Naive thymus-derived CD4-positive, alpha-beta T cell (primary cell): ENCODE data around the gene TEKTIP1. TPM values are rescaled to one million over a fixed set of nuclear protein-coding genes. Genes with fewer than 3 reads are reported as not detected.

Experiments
- ATAC-seq: fragments of 150-1000 bp; cut with Tn5 transposase; 2 replicates; pipeline ENCODE4 v1.10.0; 2021; ENCODE audit warnings: mild to moderate bottlenecking, moderate library complexity
- CTCF ChIA-PET: fragments of 350-600 bp; sonication (Branson Sonifier 250); formaldehyde crosslinking; loops from one replicate; lab custom pipeline; 2021; ENCODE audit warnings: antibody characterized with exemption; lab: Charles Lee
- POLR2A ChIA-PET: fragments of 350-600 bp; sonication (Branson Sonifier 250); formaldehyde crosslinking; loops from one replicate; lab custom pipeline; 2021; ENCODE audit warnings: antibody characterized with exemption, inconsistent platforms; lab: Charles Lee
- DNase-seq, 9 donors: peaks; one replicate each; pipeline versions ENCODE4 v3.0.0 to v3.0.0-alpha.2; 2020 to 2022; ENCODE audit warnings: mixed read lengths in 1 of 9
- H3K27ac ChIP-seq: one replicate; pipeline ENCODE4 v1.7.0; 2013; ENCODE audit warnings: mild to moderate bottlenecking, low read depth, low read length, moderate library complexity
- H3K27me3 ChIP-seq, 2 donors: one replicate each; pipeline ENCODE4 v1.7.0; 2013; ENCODE audit warnings: low read length in 2 of 2, mild to moderate bottlenecking in 2 of 2, moderate library complexity in 2 of 2; ENCODE audit not compliant: control insufficient read depth in 2 of 2, insufficient read depth in 2 of 2
- H3K36me3 ChIP-seq, 3 experiments: 1 replicate in 2 of 3; 2 replicates in 1 of 3; pipeline ENCODE4 v1.7.0; 2013; ENCODE audit warnings: low read length in 3 of 3, mild to moderate bottlenecking in 3 of 3, moderate library complexity in 1 of 3; ENCODE audit not compliant: insufficient read depth in 3 of 3, control insufficient read depth in 2 of 3
- H3K4me1 ChIP-seq, 2 donors: one replicate each; pipeline ENCODE4 v1.7.0; 2013; ENCODE audit warnings: low read length in 2 of 2, mild to moderate bottlenecking in 2 of 2, moderate library complexity in 1 of 2; ENCODE audit not compliant: control insufficient read depth in 2 of 2, insufficient read depth in 2 of 2
- H3K4me3 ChIP-seq: 2 replicates; pipeline ENCODE4 v1.7.0; 2013; ENCODE audit warnings: mild to moderate bottlenecking, low read length
- H3K9me3 ChIP-seq, 3 experiments: 1 replicate in 2 of 3; 2 replicates in 1 of 3; pipeline ENCODE4 v1.7.0; 2013; ENCODE audit warnings: low read length in 3 of 3; ENCODE audit not compliant: control insufficient read depth in 2 of 3
- H3K27ac Mint-ChIP-seq, 9 donors: one replicate each; pipeline ENCODE4 v1.8.0; 2020 to 2022; ENCODE audit warnings: mixed read lengths in 9 of 9, mild to moderate bottlenecking in 8 of 9, moderate library complexity in 5 of 9, inconsistent platforms in 2 of 9
- H3K27me3 Mint-ChIP-seq, 5 donors: one replicate each; pipeline ENCODE4 v1.8.0; 2021 to 2022; ENCODE audit warnings: mixed read lengths in 5 of 5, mild to moderate bottlenecking in 1 of 5
- H3K36me3 Mint-ChIP-seq, 5 donors: one replicate each; pipeline ENCODE4 v1.8.0; 2020 to 2022; ENCODE audit warnings: mixed read lengths in 5 of 5, mild to moderate bottlenecking in 3 of 5, inconsistent platforms in 1 of 5
- H3K4me1 Mint-ChIP-seq, 7 donors: one replicate each; pipeline ENCODE4 v1.8.0; 2020 to 2022; ENCODE audit warnings: mixed read lengths in 7 of 7, mild to moderate bottlenecking in 3 of 7, inconsistent platforms in 1 of 7
- H3K4me3 Mint-ChIP-seq, 10 donors: one replicate each; pipeline ENCODE4 v1.8.0; 2020 to 2022; ENCODE audit warnings: mild to moderate bottlenecking in 10 of 10, mixed read lengths in 10 of 10, moderate library complexity in 6 of 10, inconsistent platforms in 2 of 10
- H3K9me3 Mint-ChIP-seq, 11 donors: one replicate each; pipeline ENCODE4 v1.8.0; 2020 to 2022; ENCODE audit warnings: mixed read lengths in 11 of 11, mild to moderate bottlenecking in 4 of 11, inconsistent platforms in 1 of 11, moderate library complexity in 1 of 11
- intact Hi-C, 2 donors: fragments of 100-400 bp; cut with micrococcal nuclease; formaldehyde crosslinking; loops; one replicate each; pipeline ENCODE4 v1.15.1; 2023
- polyA plus RNA-seq, 2 donors: library from polyadenylated mRNA; unstranded; fragments of 300-500 nt; fragmentation: Illumina TruSeq; gene quantifications; one replicate each; pipeline ENCODE4 v1.2.3, GENCODE V29; 2021
- total RNA-seq, 6 experiments: library from RNA in 5 of 6; stranded (reverse) in 5 of 6; gene quantifications; 1 replicate in 5 of 6; 2 replicates in 1 of 6; pipeline ENCODE4 v1.2.3 and lab custom pipeline; 2021 to 2026

The TEKTIP1 gene
- total and polyA plus RNA-seq, 7 experiments from 2014 or later, result 5.6 to 11.5 (median 10.6) TPM; not detected in 2

DNA sequence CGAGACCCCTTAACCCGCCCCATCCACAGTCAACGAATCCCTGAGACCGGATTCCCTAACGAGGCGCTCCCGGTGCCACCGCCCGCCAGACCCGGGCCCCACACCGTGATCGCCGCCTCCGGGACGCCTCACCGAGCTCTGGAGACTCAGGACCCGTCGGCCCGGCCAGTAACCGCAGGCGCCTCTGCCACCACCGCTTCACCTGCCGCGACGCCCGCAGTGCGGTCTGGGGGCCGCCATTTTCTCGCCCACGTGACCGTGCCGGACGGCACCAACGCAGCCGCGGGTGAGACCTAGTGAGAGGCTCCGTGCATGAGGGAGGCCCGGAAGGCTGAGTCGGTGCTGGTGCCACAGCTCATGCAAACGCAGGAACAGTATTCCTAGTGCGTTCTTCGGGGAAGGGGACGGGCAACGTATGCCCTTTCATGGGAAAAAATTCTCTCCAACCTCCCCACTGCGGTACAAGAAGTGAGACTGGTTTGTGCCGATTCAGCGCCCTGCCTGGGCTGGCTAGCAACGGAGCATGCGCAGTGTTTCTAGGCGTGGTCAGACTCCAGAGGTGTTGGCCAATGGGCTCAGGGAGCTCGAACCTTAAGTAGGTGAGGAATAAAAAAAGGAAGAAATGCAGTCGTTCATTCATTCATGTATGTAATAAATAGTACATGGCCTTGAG, 38.4 kb upstream of the TEKTIP1 start, which contains the start of gene DOHH:
TSS of gene DOHH (minus strand) at position 246 of the 673 bp plus-strand sequence. CDS start 3,860 bp downstream, outside the sequence.
- DNase-seq (peak; percentile 81 to 97 (median 94)), ATAC-seq (peak; percentile 94)
- Histone ChIP-seq H3K27ac (peak within 1 kb of the TSS; percentile 82), H3K36me3 (peaks cover 0 to 26% (median 4%) of the 10 kb centered on the region in 3 experiments), H3K4me3 (peak within 1 kb of the TSS; percentile 72), H3K27me3 (no peaks in the 10 kb centered on the region), H3K9me3 (no peaks in the 10 kb centered on the region), H3K4me1 (peaks cover 12 to 25% of the 10 kb centered on the region in 2 donors)
- Mint-ChIP-seq H3K36me3 (peaks cover 0 to 18% (median 7%) of the 10 kb centered on the region in 5 donors), H3K9me3 (peaks cover 0 to 4% (median 0%) of the 10 kb centered on the region in 11 donors), H3K4me3 (peak within 1 kb of the TSS; percentile 81 to 96 (median 93)), H3K27ac (peak within 1 kb of the TSS; percentile 91 to 98 (median 96)), H3K27me3 (peaks cover 0 to 5% (median 0%) of the 10 kb centered on the region in 5 donors), H3K4me1 (peaks cover 13 to 41% (median 31%) of the 10 kb centered on the region in 7 donors)
- ChIA-PET POLR2A (interaction anchor here (0.6 to 1.9 kb wide), 5 partner anchors 21 to 485 kb away, joined by 3 to 5 read pairs (median 4); partner anchors contain the start of gene EEF2), CTCF (interaction anchor here (0.6 to 1.2 kb wide), 3 partner anchors 15 to 56 kb away, joined by 3 to 4 read pairs (median 3); no protein-coding TSS in a partner anchor)
- intact Hi-C loops, result loop anchor here in 1 of 2 donors (1.0 to 10.0 kb wide), 4 partner anchors 315 to 902 kb away; partner anchors contain the start of genes CHAF1A, EEF2, NCLN and SGTA

DNA sequence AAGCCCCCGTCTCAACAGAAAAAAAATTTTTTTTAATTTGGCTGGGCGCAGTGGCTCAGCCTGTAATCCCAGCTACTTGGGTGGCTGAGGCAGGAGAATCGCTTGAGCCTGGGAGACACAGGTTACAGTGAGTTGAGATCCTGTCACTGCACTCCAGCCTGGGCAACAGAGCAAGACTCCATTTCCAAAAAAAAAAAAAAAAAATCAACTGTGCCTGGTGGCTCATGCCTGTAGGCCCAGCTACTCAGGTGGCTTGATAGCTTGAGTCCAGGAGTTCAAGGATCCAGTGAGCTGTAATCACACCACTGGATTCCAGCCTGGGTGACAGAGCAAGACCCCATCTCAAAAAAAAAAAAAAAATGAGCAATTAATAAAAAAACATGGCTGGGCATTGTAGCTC, 37.2 kb upstream of the TEKTIP1 start:
- peaks cover 0 to 7% (median 0%) of the 10 kb centered on the region in 5 donors for H3K27me3 Mint-ChIP-seq
- Histone ChIP-seq H3K27me3 (no peaks in the 10 kb centered on the region), H3K36me3 (peaks cover 0 to 19% (median 0%) of the 10 kb centered on the region in 3 experiments), H3K9me3 (no peaks in the 10 kb centered on the region), H3K4me1 (peaks cover 13 to 25% of the 10 kb centered on the region in 2 donors), H3K27ac (no peak overlapping the region), H3K4me3 (no peak overlapping the region)
- H3K4me3 Mint-ChIP-seq, result no peak overlapping the region
- DNase-seq, result no peak
- POLR2A ChIA-PET, result interaction anchor here (0.6 to 1.9 kb wide), 6 partner anchors 29 to 441 kb away, joined by 3 to 5 read pairs (median 4); no protein-coding TSS in a partner anchor
- CTCF ChIA-PET, result interaction anchor here (0.6 to 0.8 kb wide), 5 partner anchors 17 to 350 kb away, joined by 3 to 7 read pairs (median 3); no protein-coding TSS in a partner anchor
- peaks cover 0 to 18% (median 3%) of the 10 kb centered on the region in 5 donors for H3K36me3 Mint-ChIP-seq
- no peak for ATAC-seq
- H3K4me1 Mint-ChIP-seq, result peaks cover 13 to 46% (median 36%) of the 10 kb centered on the region in 7 donors
- intact Hi-C loops, result loop anchor here in 1 of 2 donors (2.0 to 10.0 kb wide), 3 partner anchors 483 to 901 kb away; partner anchors contain the start of genes CHAF1A, EEF2, SGTA and THOP1
- H3K27ac Mint-ChIP-seq, result no peak overlapping the region
- peaks cover 0 to 4% (median 0%) of the 10 kb centered on the region in 11 donors for H3K9me3 Mint-ChIP-seq

DNA sequence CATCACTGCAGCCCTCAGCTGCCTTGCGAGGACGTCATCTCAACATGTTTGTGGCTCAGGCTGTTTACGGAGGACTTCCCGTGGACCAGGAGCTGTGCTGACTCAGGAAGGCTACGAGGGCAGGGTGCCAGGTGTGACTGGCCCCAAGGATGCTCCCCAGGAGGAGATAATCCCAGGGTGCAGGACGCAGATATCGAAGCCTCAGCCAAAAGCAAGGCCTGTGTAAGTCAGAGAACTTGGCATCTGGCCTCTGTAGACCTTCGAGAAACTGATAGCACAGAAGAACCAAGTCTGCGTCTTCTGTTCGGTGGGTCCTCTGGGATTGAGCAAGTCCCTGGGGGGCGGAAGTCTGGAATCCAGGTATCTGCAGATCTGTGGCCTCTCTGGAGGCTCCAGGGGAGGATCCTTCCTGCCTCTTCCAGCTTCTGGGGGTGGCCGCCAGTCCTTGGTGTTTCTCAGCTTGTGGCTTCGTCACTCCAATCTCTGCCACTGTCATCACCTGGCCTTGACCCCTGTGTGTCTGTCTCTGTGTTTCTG, 35.9 kb upstream of the TEKTIP1 start:
- Histone ChIP-seq H3K27me3 (no peaks in the 10 kb centered on the region), H3K36me3 (peaks cover 0 to 12% (median 0%) of the 10 kb centered on the region in 3 experiments), H3K4me1 (peaks cover 20 to 33% of the 10 kb centered on the region in 2 donors), H3K9me3 (no peaks in the 10 kb centered on the region), H3K27ac (no peak overlapping the region), H3K4me3 (no peak overlapping the region)
- POLR2A ChIA-PET, result interaction anchor here (0.6 to 2.6 kb wide), 2 partner anchors 9 to 565 kb away, joined by 3 to 10 read pairs; no protein-coding TSS in a partner anchor
- H3K36me3 Mint-ChIP-seq, result peaks cover 0 to 16% (median under 1%) of the 10 kb centered on the region in 5 donors
- H3K4me1 Mint-ChIP-seq, result peaks cover 22 to 48% (median 36%) of the 10 kb centered on the region in 7 donors
- intact Hi-C loops, result loop anchor here in 1 of 2 donors (10.0 kb wide), 2 partner anchors 482 to 718 kb away; partner anchors contain the start of genes EEF2, SGTA and THOP1
- no peak overlapping the region for H3K4me3 Mint-ChIP-seq
- peak overlapping the region in 1 of 9 donors; percentile 29 for H3K27ac Mint-ChIP-seq
- no peak for ATAC-seq
- no peak for DNase-seq
- H3K27me3 Mint-ChIP-seq, result peaks cover 0 to 7% (median 0%) of the 10 kb centered on the region in 5 donors
- CTCF ChIA-PET, result no interaction called here
- H3K9me3 Mint-ChIP-seq, result peaks cover 0 to 4% (median 0%) of the 10 kb centered on the region in 11 donors

DNA sequence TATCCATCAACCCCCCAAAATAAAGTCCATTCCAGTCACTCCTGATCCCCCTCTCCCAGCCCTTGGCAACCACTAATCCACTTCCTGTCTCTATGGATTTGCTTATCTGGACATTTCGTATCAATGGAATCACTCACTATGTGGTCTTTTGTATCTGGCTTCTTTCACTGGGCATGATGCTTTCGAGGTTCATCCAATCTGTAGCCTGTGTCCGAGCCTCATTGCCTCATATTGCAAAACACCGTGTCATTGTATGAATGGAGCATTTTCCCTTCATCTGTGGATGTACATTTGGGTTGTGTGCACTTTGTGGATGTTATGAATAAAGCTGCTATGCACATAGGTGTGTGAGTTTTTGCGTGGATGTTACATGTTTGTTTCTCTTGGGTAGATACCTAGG, 34.2 kb upstream of the TEKTIP1 start:
- Histone ChIP-seq H3K4me3 (no peak overlapping the region), H3K4me1 (peaks cover 18 to 27% of the 10 kb centered on the region in 2 donors), H3K27me3 (no peaks in the 10 kb centered on the region), H3K27ac (no peak overlapping the region), H3K36me3 (peaks cover 0 to 26% (median 0%) of the 10 kb centered on the region in 3 experiments), H3K9me3 (no peaks in the 10 kb centered on the region)
- ATAC-seq (no peak), DNase-seq (no peak)
- intact Hi-C loops, result loop anchor here (5.0 to 10.0 kb wide), 3 partner anchors 258 to 720 kb away; partner anchors contain the start of genes APBA3 (in 1 of the 2), EEF2 (in 1 of the 2), MRPL54 (in 1 of the 2) and SGTA (in 1 of the 2)
- POLR2A ChIA-PET, result interaction anchor here (0.8 to 2.6 kb wide), 2 partner anchors 10 to 25 kb away, joined by 3 to 10 read pairs; no protein-coding TSS in a partner anchor
- peaks cover 0 to 3% (median 0%) of the 10 kb centered on the region in 11 donors for H3K9me3 Mint-ChIP-seq
- H3K4me3 Mint-ChIP-seq, result peak overlapping the region; percentile 8 to 96 (median 91)
- H3K27ac Mint-ChIP-seq, result peak overlapping the region; percentile 49 to 98 (median 96)
- H3K36me3 Mint-ChIP-seq, result peaks cover 0 to 16% (median 4%) of the 10 kb centered on the region in 5 donors
- H3K27me3 Mint-ChIP-seq, result peaks cover 0 to 7% (median 0%) of the 10 kb centered on the region in 5 donors
- CTCF ChIA-PET, result no interaction called here
- H3K4me1 Mint-ChIP-seq, result peaks cover 24 to 54% (median 45%) of the 10 kb centered on the region in 7 donors

DNA sequence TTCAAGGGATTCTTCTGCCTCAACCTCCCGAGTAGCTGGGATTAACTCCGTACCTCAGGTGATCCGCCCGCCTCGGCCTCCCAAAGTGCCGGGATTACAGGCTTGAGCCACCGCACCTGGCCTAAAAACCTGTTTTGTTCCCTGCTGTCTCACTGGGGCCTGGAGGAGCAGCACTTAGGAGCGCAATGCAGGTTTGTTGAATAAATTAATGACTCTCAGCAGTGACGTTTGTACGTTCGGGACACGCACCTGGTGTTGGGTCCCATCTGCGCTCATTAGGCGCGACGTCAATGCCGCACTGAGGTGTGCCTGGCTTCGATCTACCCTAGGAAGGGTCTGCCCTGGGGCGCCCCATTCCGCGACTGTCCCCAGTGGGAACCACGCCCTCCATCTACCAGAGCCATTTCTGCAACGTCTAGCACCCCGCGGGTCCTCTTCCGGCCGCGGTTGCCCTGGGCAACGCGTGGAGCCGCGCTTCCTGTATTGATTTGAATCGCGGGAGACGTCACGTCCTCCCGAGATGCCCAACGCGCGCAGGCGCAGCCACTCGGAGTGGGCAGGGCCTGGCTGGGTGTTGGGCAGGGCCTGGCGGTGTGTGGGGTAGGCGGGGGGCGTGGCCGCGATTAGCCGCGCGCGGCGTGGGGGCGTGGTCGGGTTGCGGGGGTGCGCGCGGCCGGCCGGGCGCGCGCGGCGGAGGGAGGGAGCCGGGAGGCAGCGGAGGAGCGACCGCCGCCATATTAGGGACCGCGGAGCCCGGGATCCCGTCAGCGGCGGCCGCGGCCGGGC, 33.2 kb upstream of the TEKTIP1 start, which contains the start of gene FZR1:
TSS of gene FZR1 (plus strand) at position 714 of the 786 bp plus-strand sequence. CDS start 16,679 bp downstream, outside the sequence.
- peak; percentile 98 to 100 (median 100) for DNase-seq
- CTCF ChIA-PET, result no interaction called here
- H3K4me1 Mint-ChIP-seq, result peaks cover 29 to 57% (median 44%) of the 10 kb centered on the region in 7 donors

More for the DNA sequence above, 33.2 kb upstream of the TEKTIP1 start, which contains the start of gene FZR1:
- Mint-ChIP-seq H3K9me3 (peaks cover 0 to 2% (median 0%) of the 10 kb centered on the region in 11 donors), H3K36me3 (peaks cover 0 to 17% (median 4%) of the 10 kb centered on the region in 5 donors), H3K4me3 (peak within 1 kb of the TSS; percentile 88 to 98 (median 92)), H3K27ac (peak within 1 kb of the TSS; percentile 91 to 98 (median 96)), H3K27me3 (peaks cover 0 to 3% (median 0%) of the 10 kb centered on the region in 5 donors)
- peak; percentile 96 for ATAC-seq
- Histone ChIP-seq H3K9me3 (no peaks in the 10 kb centered on the region), H3K4me1 (peaks cover 14 to 23% of the 10 kb centered on the region in 2 donors), H3K36me3 (peaks cover 0 to 31% (median 0%) of the 10 kb centered on the region in 3 experiments), H3K4me3 (peak within 1 kb of the TSS; percentile 97), H3K27ac (peak within 1 kb of the TSS; percentile 95), H3K27me3 (no peaks in the 10 kb centered on the region)
- intact Hi-C loops, result loop anchor here (1.0 to 10.0 kb wide), 13 partner anchors 52 to 895 kb away; partner anchors contain the start of genes MFSD12 (in 2 of the 2), MRPL54 (in 2 of the 2), APBA3 (in 1 of the 2) and EEF2 (in 1 of the 2)
- POLR2A ChIA-PET, result interaction anchor here (0.8 to 1.8 kb wide), 4 partner anchors 26 to 52 kb away, joined by 3 to 7 read pairs (median 4); partner anchors contain the start of gene MFSD12
